Measurements from ENCODE around the gene RANBP10.

DNA sequence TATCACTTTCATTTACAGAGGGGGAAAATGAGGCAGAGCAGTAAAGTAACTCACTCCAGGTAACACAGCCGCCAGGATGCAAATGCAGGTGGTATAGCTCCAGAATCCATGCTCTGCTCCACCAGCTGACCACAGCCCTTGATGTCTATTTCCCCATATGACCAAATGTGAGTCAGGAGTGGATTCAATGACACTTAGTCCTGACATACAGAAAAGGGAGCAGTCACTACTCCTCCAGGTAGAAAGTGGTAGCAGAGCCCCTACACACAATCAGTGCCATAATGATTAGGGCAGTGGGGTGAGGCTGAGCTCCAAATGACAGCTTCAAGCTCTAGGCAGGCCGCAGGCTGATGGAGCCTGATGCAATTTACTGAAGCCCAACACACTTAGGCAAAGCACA lies 44.0 kb downstream of the RANBP10 start:
- TF ChIP-seq CTCF (IDR thresholded peaks at IDR 0.05; ENCODE audit: borderline replicate concordance, extremely low read depth, low read length, poor library complexity, severe bottlenecking) (no peak), EZH2 (IDR thresholded peaks at IDR 0.05; ENCODE audit: borderline replicate concordance, low read depth, low read length, severe bottlenecking) (no peak)
